WERI-Rb-1 (cell line): ENCODE measurements around the gene MRPS15.

Experiments
- DNase-seq: peaks from one replicate; pipeline ENCODE4 v3.0.0-alpha.2; 2020
- H3K27ac ChIP-seq: fragments of 250-450 bp; sonication (Bioruptor Pico); 2 replicates; pipeline ENCODE4 v1.5.1; 2020; ENCODE audit warnings: mild to moderate bottlenecking, moderate library complexity
- H3K27me3 ChIP-seq: fragments of 250-450 bp; sonication (Bioruptor Pico); 2 replicates; pipeline ENCODE4 v1.5.1; 2021; ENCODE audit warnings: mild to moderate bottlenecking, low read depth, moderate library complexity; ENCODE audit not compliant: insufficient read depth, severe bottlenecking
- H3K36me3 ChIP-seq: fragments of 250-450 bp; sonication (Bioruptor Pico); 2 replicates; pipeline ENCODE4 v1.5.1; 2020; ENCODE audit warnings: mild to moderate bottlenecking, moderate library complexity
- H3K4me3 ChIP-seq: 2 replicates; pipeline ENCODE4 v1.5.1; 2011; ENCODE audit warnings: low read depth, mild to moderate bottlenecking, control low read depth, low read length
- H3K9me3 ChIP-seq: fragments of 250-450 bp; sonication (Bioruptor Pico); 2 replicates; pipeline ENCODE4 v1.5.1; 2021; ENCODE audit warnings: mild to moderate bottlenecking, moderate library complexity; ENCODE audit not compliant: severe bottlenecking
- TF ChIP-seq, protein P1 (sequence below): IDR thresholded peaks from 2 replicates; pipeline ENCODE4 v1.5.1; 2011; ENCODE audit warnings: low read depth, mild to moderate bottlenecking, control low read depth, inconsistent platforms, low read length

MRPS15 gene

DNA sequence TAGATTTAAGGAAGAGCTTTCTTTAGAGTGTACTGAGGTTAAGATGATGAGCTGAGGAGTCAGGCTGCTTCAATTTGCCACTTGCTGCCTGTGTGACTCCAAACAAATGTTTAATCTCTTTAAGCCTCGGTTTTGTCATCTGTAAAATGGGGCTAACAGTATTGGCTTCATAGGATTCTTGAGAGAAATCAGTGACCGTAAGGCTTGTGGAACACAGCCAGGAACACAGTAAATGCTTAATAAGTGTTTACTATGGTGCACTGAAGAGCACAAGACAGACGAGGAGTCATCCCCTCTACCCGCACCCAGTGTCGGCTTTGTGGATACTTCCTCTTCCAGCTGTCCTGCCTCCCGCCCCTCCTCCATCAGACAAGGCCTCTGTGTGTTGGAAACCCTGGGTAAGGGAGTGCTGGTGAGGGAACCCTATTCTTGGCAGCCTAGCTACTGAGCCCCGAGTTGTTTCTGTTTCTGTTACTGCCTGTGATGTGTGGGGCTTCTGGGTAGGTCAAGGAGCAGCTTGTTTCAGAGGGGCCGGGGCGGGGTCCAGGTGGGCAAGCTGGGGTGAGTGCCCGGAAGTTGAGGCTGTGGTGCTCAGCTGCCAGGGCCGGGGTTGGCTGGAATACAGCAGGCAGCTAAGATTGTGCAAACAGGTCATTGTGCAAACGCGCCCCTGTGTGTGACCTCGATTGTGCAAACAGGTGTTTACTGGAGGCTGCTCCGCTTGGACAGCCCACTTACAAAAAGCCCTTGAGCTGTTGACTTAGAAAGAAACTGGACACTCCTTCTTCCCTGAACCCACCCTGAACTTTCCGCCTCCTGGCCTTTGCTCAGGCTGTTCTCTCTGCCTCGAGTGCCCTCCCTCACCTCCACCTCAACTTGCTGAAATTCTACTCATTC is 22.5 kb upstream of the MRPS15 start:
- no peaks in the 10 kb centered on the region for H3K36me3 ChIP-seq
- no peaks in the 10 kb centered on the region for H3K9me3 ChIP-seq
- no peak for DNase-seq
- TF ChIP-seq, protein P1, sequence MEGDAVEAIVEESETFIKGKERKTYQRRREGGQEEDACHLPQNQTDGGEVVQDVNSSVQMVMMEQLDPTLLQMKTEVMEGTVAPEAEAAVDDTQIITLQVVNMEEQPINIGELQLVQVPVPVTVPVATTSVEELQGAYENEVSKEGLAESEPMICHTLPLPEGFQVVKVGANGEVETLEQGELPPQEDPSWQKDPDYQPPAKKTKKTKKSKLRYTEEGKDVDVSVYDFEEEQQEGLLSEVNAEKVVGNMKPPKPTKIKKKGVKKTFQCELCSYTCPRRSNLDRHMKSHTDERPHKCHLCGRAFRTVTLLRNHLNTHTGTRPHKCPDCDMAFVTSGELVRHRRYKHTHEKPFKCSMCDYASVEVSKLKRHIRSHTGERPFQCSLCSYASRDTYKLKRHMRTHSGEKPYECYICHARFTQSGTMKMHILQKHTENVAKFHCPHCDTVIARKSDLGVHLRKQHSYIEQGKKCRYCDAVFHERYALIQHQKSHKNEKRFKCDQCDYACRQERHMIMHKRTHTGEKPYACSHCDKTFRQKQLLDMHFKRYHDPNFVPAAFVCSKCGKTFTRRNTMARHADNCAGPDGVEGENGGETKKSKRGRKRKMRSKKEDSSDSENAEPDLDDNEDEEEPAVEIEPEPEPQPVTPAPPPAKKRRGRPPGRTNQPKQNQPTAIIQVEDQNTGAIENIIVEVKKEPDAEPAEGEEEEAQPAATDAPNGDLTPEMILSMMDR, result no peak
- H3K27ac ChIP-seq, result no peak overlapping the region
- H3K27me3 ChIP-seq, result no peaks in the 10 kb centered on the region
- no peak overlapping the region for H3K4me3 ChIP-seq

DNA sequence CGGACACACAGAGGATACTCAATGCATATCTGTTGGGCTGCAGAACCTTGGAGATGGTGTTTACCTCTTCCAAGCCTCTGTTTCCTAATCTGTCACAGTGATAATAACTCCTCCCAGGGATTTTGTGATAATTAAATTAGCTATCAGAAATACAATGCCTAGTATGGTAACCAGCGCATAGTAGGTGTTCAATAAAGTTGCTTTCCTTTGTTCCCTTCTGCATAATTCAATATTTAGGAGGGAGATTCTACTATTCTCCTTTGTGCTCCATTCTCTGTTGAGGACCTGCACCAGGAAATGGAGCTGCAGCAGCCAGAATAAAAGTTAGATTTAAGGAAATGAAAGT is 21.9 kb upstream of the MRPS15 start:
- Histone ChIP-seq H3K27ac (no peak overlapping the region), H3K9me3 (no peaks in the 10 kb centered on the region), H3K4me3 (no peak overlapping the region), H3K27me3 (no peaks in the 10 kb centered on the region), H3K36me3 (no peaks in the 10 kb centered on the region)
- TF ChIP-seq, protein P1, result no peak
- DNase-seq, result no peak

DNA sequence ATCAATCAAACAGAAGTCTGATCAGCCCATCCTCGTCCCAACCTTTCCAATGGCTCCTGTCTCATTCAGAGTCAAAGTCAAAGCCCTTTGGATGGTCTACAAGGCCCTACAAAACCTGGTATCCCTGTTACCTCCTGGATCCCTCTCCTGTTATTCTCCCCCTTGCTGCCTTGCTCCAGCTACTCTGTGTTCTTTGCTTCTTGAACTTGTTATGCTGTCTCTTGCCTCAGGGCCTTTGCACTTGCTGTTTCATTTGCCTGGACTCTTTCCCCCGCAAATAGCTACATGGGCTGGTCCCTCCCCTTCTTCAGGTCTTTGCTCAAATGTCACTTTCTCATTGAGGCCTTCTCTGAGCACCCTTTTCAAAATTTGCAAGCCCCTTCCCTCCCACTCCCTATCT is 19.9 kb upstream of the MRPS15 start:
- Histone ChIP-seq H3K27me3 (no peaks in the 10 kb centered on the region), H3K4me3 (no peak overlapping the region), H3K36me3 (no peaks in the 10 kb centered on the region), H3K9me3 (no peaks in the 10 kb centered on the region), H3K27ac (no peak overlapping the region)
- TF ChIP-seq, protein P1, result no peak
- DNase-seq, result no peak

DNA sequence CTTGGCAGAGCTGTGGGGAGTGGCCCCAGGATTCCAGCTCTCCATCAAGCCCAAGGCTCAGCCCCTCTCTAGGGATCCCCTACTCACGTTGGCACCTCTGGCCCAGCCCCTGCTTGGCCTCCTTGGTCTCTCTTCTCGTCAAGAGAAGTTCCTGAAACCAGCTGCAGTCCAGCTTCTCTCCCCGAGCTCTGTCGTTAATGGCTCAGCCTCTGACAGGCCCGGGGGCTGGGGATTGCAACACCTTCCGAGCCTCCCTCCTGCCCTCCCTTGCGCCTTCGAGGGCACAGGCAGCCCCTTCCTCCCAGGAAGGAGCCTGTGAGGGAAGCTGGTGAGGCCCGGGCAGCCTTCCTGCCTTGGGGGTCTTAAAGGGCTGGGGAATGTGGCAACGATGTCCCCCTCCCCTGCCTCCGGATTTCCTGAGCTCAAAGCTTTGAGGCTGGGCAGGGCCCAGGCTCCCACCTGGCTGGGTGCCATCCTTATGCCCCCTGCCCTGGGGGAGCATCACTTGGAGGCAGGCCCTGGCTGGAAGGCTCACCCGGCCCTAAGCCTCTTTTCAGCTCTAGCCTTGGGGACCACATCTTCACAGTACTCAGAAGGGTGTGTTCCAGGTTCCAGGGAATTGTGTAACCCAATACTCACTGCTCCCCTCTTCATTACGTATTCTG is 18.7 kb upstream of the MRPS15 start, which contains the start of gene CSF3R:
Gene CSF3R, minus strand, starts transcription at position 190 of the 665 bp plus-strand sequence. CDS start 3,417 bp downstream, outside the sequence.
- TF ChIP-seq, protein P1, result no peak
- H3K27me3 ChIP-seq, result no peaks in the 10 kb centered on the region
- H3K36me3 ChIP-seq, result no peaks in the 10 kb centered on the region
- no peak within 1 kb of the TSS for H3K27ac ChIP-seq
- no peak within 1 kb of the TSS for H3K4me3 ChIP-seq
- no peak for DNase-seq
- no peaks in the 10 kb centered on the region for H3K9me3 ChIP-seq

DNA sequence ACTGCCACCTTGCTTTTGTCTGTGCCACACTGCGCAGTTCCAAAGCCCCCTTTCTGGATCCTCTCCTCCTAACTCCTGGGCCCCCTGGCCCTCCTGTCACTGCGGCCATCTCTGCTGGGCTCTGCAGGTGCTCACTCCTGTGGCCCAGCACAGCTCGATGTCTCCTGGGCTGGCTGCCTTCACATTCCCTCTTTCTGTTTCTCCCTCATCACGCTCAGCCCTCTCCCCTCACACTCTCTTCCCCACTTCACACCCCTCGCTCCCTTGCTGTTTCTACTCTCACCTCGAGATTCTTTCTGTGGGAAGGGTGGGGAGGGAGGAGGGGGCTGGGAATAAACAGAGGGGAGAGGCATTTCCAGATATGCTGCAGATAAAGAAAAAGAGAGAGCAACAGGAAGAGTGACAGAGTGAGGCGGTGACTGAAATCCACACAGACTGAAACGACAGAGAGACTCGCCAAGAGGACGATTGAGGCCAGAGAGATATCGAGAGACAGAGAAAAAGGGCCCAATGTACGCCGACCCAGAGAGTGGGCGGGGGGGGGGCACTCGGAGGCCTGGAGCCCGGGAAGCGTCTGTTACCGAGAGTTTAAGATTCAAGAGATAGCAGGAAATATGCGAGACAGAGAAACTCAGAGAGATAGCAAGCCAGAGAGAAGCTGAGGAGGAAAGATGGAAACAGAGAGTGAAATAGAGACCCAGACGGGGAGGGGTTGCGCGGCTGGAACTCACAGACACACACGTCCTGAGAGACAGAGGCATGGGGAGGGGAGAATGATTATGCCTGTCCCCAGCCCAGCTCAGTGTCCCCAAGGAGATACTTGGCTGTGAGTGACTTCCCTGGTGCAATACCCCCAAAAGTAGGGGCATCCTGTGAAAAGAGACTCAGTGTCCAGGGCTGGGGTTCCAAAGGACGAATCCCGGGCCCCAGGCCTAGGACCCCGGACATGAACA is 17.9 kb upstream of the MRPS15 start:
- no peak overlapping the region for H3K27ac ChIP-seq
- H3K4me3 ChIP-seq, result no peak overlapping the region
- H3K27me3 ChIP-seq, result no peaks in the 10 kb centered on the region
- TF ChIP-seq, protein P1, result no peak
- no peaks in the 10 kb centered on the region for H3K9me3 ChIP-seq
- no peak for DNase-seq
- no peaks in the 10 kb centered on the region for H3K36me3 ChIP-seq
